H9 (cell line): ENCODE measurements around the gene OR2T5. TPM values are rescaled to one million over a fixed set of nuclear protein-coding genes. Genes with fewer than 3 reads are reported as not detected.
"Not testable (repeated sequence)": the region's sequence is repeated elsewhere in the genome, so short reads cannot be mapped to it uniquely, and the experiment has no call there.

Experiments
- DNase-seq: peaks from one replicate; pipeline ENCODE4 v3.0.0-alpha.2; 2017
- H2AFZ ChIP-seq: one replicate; pipeline ENCODE4 v1.6.1; 2013; ENCODE audit warnings: mild to moderate bottlenecking, low read length, control low read depth, moderate library complexity
- H2AK5ac ChIP-seq: 2 replicates; pipeline ENCODE4 v1.6.1; 2013; ENCODE audit warnings: low read length, control low read depth, mixed read lengths; ENCODE audit not compliant: insufficient read length
- H2BK120ac ChIP-seq: one replicate; pipeline ENCODE4 v1.6.1; 2013; ENCODE audit warnings: low read depth, mild to moderate bottlenecking, low read length, control low read depth, inconsistent platforms; ENCODE audit not compliant: poor library complexity, severe bottlenecking
- H2BK12ac ChIP-seq: 2 replicates; pipeline ENCODE4 v1.6.1; 2013; ENCODE audit warnings: low read length, control low read depth, mixed read lengths, low read depth; ENCODE audit not compliant: insufficient read length
- H2BK15ac ChIP-seq: 2 replicates; pipeline ENCODE4 v1.6.1; 2013; ENCODE audit warnings: low read depth, low read length, control low read depth
- H2BK20ac ChIP-seq: one replicate; pipeline ENCODE4 v1.6.1; 2013; ENCODE audit warnings: low read depth, mild to moderate bottlenecking, low read length, control low read depth, inconsistent platforms; ENCODE audit not compliant: poor library complexity, severe bottlenecking
- H2BK5ac ChIP-seq: 2 replicates; pipeline ENCODE4 v1.6.1; 2013; ENCODE audit warnings: low read length, control low read depth, mixed read lengths; ENCODE audit not compliant: insufficient read length
- H3K14ac ChIP-seq: 2 replicates; pipeline ENCODE4 v1.6.1; 2013; ENCODE audit warnings: low read length, control low read depth; ENCODE audit not compliant: insufficient read depth
- H3K18ac ChIP-seq: 2 replicates; pipeline ENCODE4 v1.6.1; 2013; ENCODE audit warnings: low read depth, mild to moderate bottlenecking, mixed read lengths, low read length, control low read depth; ENCODE audit not compliant: insufficient read length
- H3K23ac ChIP-seq: 2 replicates; pipeline ENCODE4 v1.6.1; 2013; ENCODE audit warnings: low read length, control low read depth, mixed read lengths, low read depth; ENCODE audit not compliant: insufficient read length
- H3K23me2 ChIP-seq: 2 replicates; pipeline ENCODE4 v1.6.1; 2013; ENCODE audit warnings: low read depth, mild to moderate bottlenecking, mixed read lengths, low read length, control low read depth; ENCODE audit not compliant: insufficient read length, poor library complexity, severe bottlenecking
- H3K27ac ChIP-seq: 2 replicates; pipeline ENCODE4 v1.5.1; 2013; ENCODE audit warnings: low read length, control low read depth, mixed read lengths, low read depth; ENCODE audit not compliant: insufficient read length
- H3K27me3 ChIP-seq: 2 replicates; pipeline ENCODE4 v1.6.1; 2013; ENCODE audit warnings: low read length, control low read depth, inconsistent platforms; ENCODE audit not compliant: insufficient read depth
- H3K4ac ChIP-seq: 2 replicates; pipeline ENCODE4 v1.6.1; 2013; ENCODE audit warnings: low read depth, mild to moderate bottlenecking, control low read depth, inconsistent platforms, low read length, moderate library complexity
- H3K4me1 ChIP-seq: 2 replicates; pipeline ENCODE4 v1.6.1; 2013; ENCODE audit warnings: low read length, control low read depth, inconsistent platforms; ENCODE audit not compliant: insufficient read depth
- H3K4me2 ChIP-seq: 2 replicates; pipeline ENCODE4 v1.6.1; 2013; ENCODE audit warnings: low read length, control low read depth, mixed read lengths; ENCODE audit not compliant: insufficient read length, insufficient read depth
- H3K56ac ChIP-seq: 2 replicates; pipeline ENCODE4 v1.6.1; 2013; ENCODE audit warnings: low read depth, mild to moderate bottlenecking, mixed read lengths, low read length, control low read depth; ENCODE audit not compliant: insufficient read length
- H3K79me1 ChIP-seq: 2 replicates; pipeline ENCODE4 v1.6.1; 2013; ENCODE audit warnings: low read depth, mild to moderate bottlenecking, moderate library complexity, low read length, control low read depth, inconsistent platforms; ENCODE audit not compliant: insufficient read depth, poor library complexity, severe bottlenecking
- H3K79me2 ChIP-seq: 2 replicates; pipeline ENCODE4 v1.6.1; 2013; ENCODE audit warnings: low read length, control low read depth, inconsistent platforms; ENCODE audit not compliant: insufficient read depth
- H3K9ac ChIP-seq: 2 replicates; pipeline ENCODE4 v1.6.1; 2013; ENCODE audit warnings: low read length, control low read depth, mixed read lengths; ENCODE audit not compliant: insufficient read length; ENCODE audit errors: extremely low read depth
- H3K9me3 ChIP-seq: one replicate; pipeline ENCODE4 v1.6.1; 2013; ENCODE audit warnings: low read depth, low read length, inconsistent platforms; ENCODE audit not compliant: control insufficient read depth
- H3T11ph ChIP-seq: one replicate; pipeline ENCODE4 v1.6.1; 2013; ENCODE audit warnings: mild to moderate bottlenecking, low read length, control low read depth, inconsistent platforms
- H4K20me1 ChIP-seq: one replicate; pipeline ENCODE4 v1.6.1; 2013; ENCODE audit not compliant: control insufficient read depth, insufficient read length, insufficient read depth
- H4K5ac ChIP-seq: 2 replicates; pipeline ENCODE4 v1.6.1; 2013; ENCODE audit warnings: low read depth, mild to moderate bottlenecking, mixed read lengths, low read length, control low read depth; ENCODE audit not compliant: insufficient read length
- H4K8ac ChIP-seq: replicated peaks from 2 replicates; pipeline ENCODE4 v1.6.1; 2013; ENCODE audit warnings: low read length, control low read depth, mixed read lengths, low read depth; ENCODE audit not compliant: insufficient read length
- H4K91ac ChIP-seq: 2 replicates; pipeline ENCODE4 v1.6.1; 2013; ENCODE audit warnings: low read depth, mild to moderate bottlenecking, moderate library complexity, mixed read lengths, low read length, control low read depth; ENCODE audit not compliant: insufficient read length
- H3K27ac Mint-ChIP-seq, 3 experiments: 2 replicates in 2 of 3; 3 replicates in 1 of 3; pipeline ENCODE4 v1.8.0; 2020 to 2021; ENCODE audit warnings: mixed read lengths in 3 of 3, mild to moderate bottlenecking in 1 of 3, moderate library complexity in 1 of 3
- H3K27me3 Mint-ChIP-seq: 2 replicates; pipeline ENCODE4 v1.8.0; 2021; ENCODE audit warnings: low read depth, mild to moderate bottlenecking, moderate library complexity, mixed read lengths
- H3K36me3 Mint-ChIP-seq, 3 experiments: 2 replicates in 2 of 3; 3 replicates in 1 of 3; pipeline ENCODE4 v1.8.0; 2020 to 2021; ENCODE audit warnings: low read depth in 3 of 3, mixed read lengths in 3 of 3; ENCODE audit not compliant: insufficient read depth in 1 of 3
- H3K4me1 Mint-ChIP-seq, 2 experiments: 2 replicates each; pipeline ENCODE4 v1.8.0; 2020; ENCODE audit warnings: mixed read lengths in 2 of 2
- H3K4me3 Mint-ChIP-seq, 2 experiments: 2 replicates in 1 of 2; 3 replicates in 1 of 2; pipeline ENCODE4 v1.8.0; 2020 to 2021; ENCODE audit warnings: mild to moderate bottlenecking in 2 of 2, mixed read lengths in 2 of 2, moderate library complexity in 1 of 2
- H3K9me3 Mint-ChIP-seq, 2 experiments: 2 replicates in 1 of 2; 3 replicates in 1 of 2; pipeline ENCODE4 v1.8.0; 2020; ENCODE audit warnings: mild to moderate bottlenecking in 2 of 2, mixed read lengths in 2 of 2, moderate library complexity in 1 of 2
- WGBS: extraction: QIAGEN DNeasy Blood & Tissue Kit; methylation state at CpG from one replicate; pipeline ENCODE4 v1.1.7; 2013; ENCODE audit warnings: missing lambda C conversion rate, low lambda C conversion rate, mixed read lengths; ENCODE audit not compliant: insufficient read length; ENCODE audit errors: extremely low coverage; 5-methylcytosine and 5-hydroxymethylcytosine counted together
- total RNA-seq: library from RNA; stranded (reverse); gene quantifications from 2 replicates; pipeline ENCODE4 v1.2.1, GENCODE V29; 2021

OR2T5 gene
- total RNA-seq, 1 experiment from 2014 or later = not detected

DNA sequence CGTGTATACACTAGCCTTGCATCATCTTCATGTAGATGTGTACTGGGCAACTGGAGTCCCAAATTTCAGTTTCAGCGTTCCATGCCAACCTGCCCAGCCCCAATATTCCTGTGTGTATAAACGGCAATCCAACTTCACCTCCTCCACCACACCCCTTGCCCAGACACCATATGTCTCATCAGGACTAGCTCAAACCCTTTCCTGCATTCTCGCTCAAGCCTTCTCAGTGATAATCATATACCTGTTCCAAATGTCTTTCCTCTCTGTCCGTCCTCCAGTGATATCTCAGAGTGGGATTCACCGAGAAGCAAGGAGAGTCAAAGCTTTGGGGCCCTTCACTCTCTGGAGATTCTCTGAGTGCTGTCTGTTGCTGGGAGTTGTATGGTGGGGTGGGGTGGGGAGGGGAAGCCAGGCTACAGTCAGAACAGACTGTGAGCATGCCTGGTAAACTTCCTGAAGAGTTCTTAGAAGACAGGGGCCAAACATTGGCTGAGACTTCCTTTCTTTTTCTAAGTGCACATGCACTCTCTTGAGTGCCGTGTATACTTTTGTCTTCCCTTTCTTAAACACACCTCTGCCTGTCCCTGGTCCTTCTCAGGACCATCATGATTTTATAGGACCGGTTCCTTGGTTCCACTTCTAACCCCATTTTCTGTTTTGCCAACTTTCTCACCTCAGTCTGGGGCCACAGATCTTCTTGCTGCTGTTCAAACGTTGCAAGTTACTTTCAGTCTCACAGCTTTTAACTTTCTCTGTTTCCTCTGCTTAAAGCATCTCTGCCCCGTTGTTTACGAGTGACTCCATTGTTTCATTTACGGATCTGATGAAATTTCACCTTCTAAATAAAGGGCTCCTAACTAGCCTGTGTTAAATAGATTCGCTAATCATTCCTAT is 6.5 kb upstream of the OR2T5 start:
- not testable (repeated sequence) for H3K4me2 ChIP-seq

DNA sequence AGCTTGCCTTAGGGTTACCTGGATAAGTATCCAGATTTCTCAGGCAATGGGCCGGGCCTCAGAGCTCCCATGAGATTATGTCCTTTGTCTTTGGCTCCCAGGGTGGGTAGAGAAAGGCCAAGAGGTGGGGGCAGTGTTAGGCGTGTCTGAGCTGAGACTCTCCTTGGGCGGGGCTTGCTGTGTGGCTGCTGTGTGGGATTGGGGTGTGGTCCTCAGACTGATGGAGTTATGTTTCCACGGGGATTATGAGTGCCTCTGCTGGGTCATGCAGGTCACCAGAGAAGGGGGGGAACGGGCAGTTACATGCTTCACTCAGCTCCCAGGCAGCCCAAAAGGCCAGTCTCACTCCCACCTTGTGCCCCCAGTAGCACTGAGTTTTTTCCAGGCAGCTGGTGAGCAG is 8.3 kb downstream of the OR2T5 start:
- not testable (repeated sequence) for H2BK5ac ChIP-seq, H3K27ac Mint-ChIP-seq, H3K14ac ChIP-seq, H3K23me2 ChIP-seq, DNase-seq, H3K4me1 ChIP-seq, H2AK5ac ChIP-seq, H3K4me2 ChIP-seq, H3K56ac ChIP-seq, H2BK12ac ChIP-seq, H3K79me2 ChIP-seq, H3K23ac ChIP-seq, H2BK20ac ChIP-seq, H3T11ph ChIP-seq, H4K8ac ChIP-seq, H2AFZ ChIP-seq, H3K27me3 ChIP-seq, H4K91ac ChIP-seq, H4K5ac ChIP-seq, H3K4ac ChIP-seq, H3K18ac ChIP-seq, H3K27me3 Mint-ChIP-seq, H3K27ac ChIP-seq, H2BK120ac ChIP-seq, H3K79me1 ChIP-seq, H3K4me3 Mint-ChIP-seq, H4K20me1 ChIP-seq, H2BK15ac ChIP-seq, H3K36me3 Mint-ChIP-seq, H3K4me1 Mint-ChIP-seq, H3K9ac ChIP-seq, H3K9me3 ChIP-seq
- no CpG with 5 or more reads among the region's 5 CpGs for WGBS
- H3K9me3 Mint-ChIP-seq = peaks cover 26 to 35% of the 10 kb centered on the region in 2 experiments

More for the DNA sequence above, 6.5 kb upstream of the OR2T5 start:
- not testable (repeated sequence) for H2AFZ ChIP-seq, H3K79me2 ChIP-seq, H3K23ac ChIP-seq, H3K27ac ChIP-seq, H2BK15ac ChIP-seq, H2BK5ac ChIP-seq, H3K4me1 ChIP-seq, H4K20me1 ChIP-seq, H3K4me3 Mint-ChIP-seq, H2BK12ac ChIP-seq, H3K4me1 Mint-ChIP-seq, H4K8ac ChIP-seq, H2BK20ac ChIP-seq, H3K9ac ChIP-seq, H3K18ac ChIP-seq, H2BK120ac ChIP-seq, H3T11ph ChIP-seq, H3K36me3 Mint-ChIP-seq, DNase-seq, H3K27ac Mint-ChIP-seq, H3K23me2 ChIP-seq, H3K14ac ChIP-seq, H2AK5ac ChIP-seq, H4K91ac ChIP-seq, H3K27me3 ChIP-seq, H3K27me3 Mint-ChIP-seq, H3K4ac ChIP-seq, H3K56ac ChIP-seq, H3K79me1 ChIP-seq, H4K5ac ChIP-seq, H3K9me3 ChIP-seq
- H3K9me3 Mint-ChIP-seq = peaks cover 33 to 34% of the 10 kb centered on the region in 2 experiments
- WGBS = no CpG with 5 or more reads among the region's 13 CpGs
